Smooth muscle cell (in vitro differentiated cells): ENCODE measurements around the gene OMG. TPM values are rescaled to one million over a fixed set of nuclear protein-coding genes. Genes with fewer than 3 reads are reported as not detected.

Experiments used
- DNase-seq: peaks from one replicate; lab custom pipeline; 2025; ENCODE audit not compliant: unreplicated experiment; lab: John Stamatoyannopoulos, UW
- H2AFZ ChIP-seq: fragments of 200-600 bp; sonication (generic); 2 replicates; pipeline ENCODE4 v1.6.0; 2016; ENCODE audit warnings: antibody characterized with exemption, low read depth, mild to moderate bottlenecking
- H3F3A ChIP-seq: fragments of 200-600 bp; sonication (generic); 2 replicates; pipeline ENCODE4 v1.6.0; 2017; ENCODE audit warnings: antibody characterized with exemption, low read depth
- H3K27ac ChIP-seq: fragments of 200-600 bp; sonication (generic); 2 replicates; pipeline ENCODE4 v1.5.1; 2016; ENCODE audit warnings: low read depth, mild to moderate bottlenecking
- H3K27me3 ChIP-seq: fragments of 200-600 bp; sonication (generic); 2 replicates; pipeline ENCODE4 v1.6.1; 2016; ENCODE audit warnings: low read depth, mild to moderate bottlenecking
- H3K36me3 ChIP-seq: fragments of 200-600 bp; sonication (generic); 2 replicates; pipeline ENCODE4 v1.5.1; 2016; ENCODE audit warnings: low read depth
- H3K4me1 ChIP-seq: fragments of 200-600 bp; sonication (generic); 2 replicates; pipeline ENCODE4 v1.5.1; 2016; ENCODE audit warnings: low read depth
- H3K4me2 ChIP-seq: fragments of 200-600 bp; sonication (generic); 2 replicates; pipeline ENCODE4 v1.6.0; 2016; ENCODE audit warnings: mild to moderate bottlenecking
- H3K4me3 ChIP-seq: fragments of 200-600 bp; sonication (generic); 2 replicates; pipeline ENCODE4 v1.5.1; 2016; ENCODE audit warnings: mild to moderate bottlenecking
- H3K79me2 ChIP-seq: fragments of 200-600 bp; sonication (generic); 2 replicates; pipeline ENCODE4 v1.6.0; 2016; ENCODE audit warnings: low read depth, mild to moderate bottlenecking
- H3K9ac ChIP-seq: fragments of 200-600 bp; sonication (generic); 2 replicates; pipeline ENCODE4 v1.6.0; 2016; ENCODE audit warnings: low read depth
- H3K9me3 ChIP-seq: fragments of 200-600 bp; sonication (generic); replicated peaks from 2 replicates; pipeline ENCODE4 v1.5.1; 2016; ENCODE audit warnings: low read depth
- H4K20me1 ChIP-seq: fragments of 200-600 bp; sonication (generic); 2 replicates; pipeline ENCODE4 v1.6.0; 2016; ENCODE audit warnings: low read depth
- CTCF ChIP-seq: fragments of 200-600 bp; sonication (generic); IDR thresholded peaks from 2 replicates; pipeline ENCODE4 v1.5.1; 2017; ENCODE audit warnings: borderline replicate concordance, mild to moderate bottlenecking, antibody characterized with exemption; ENCODE audit not compliant: insufficient read depth, poor library complexity, severe bottlenecking
- WGBS: methylation state at CpG from one replicate; pipeline ENCODE4 v1.1.7; 2016; ENCODE audit warnings: low lambda C conversion rate; 5-methylcytosine and 5-hydroxymethylcytosine counted together
- polyA plus RNA-seq: library from polyadenylated mRNA; unstranded; fragments of >200 nt; fragmentation: Nextera tagmentation; extraction: Ambion mirVana; gene quantifications from 2 replicates; pipeline ENCODE4 v1.2.1, GENCODE V29; 2016
- total RNA-seq: library from RNA; depleted of rRNA; stranded (reverse); fragments of >200 nt; gene quantifications from 2 replicates; pipeline ENCODE4 v1.2.3, GENCODE V29; 2014

OMG gene
- total and polyA plus RNA-seq, 2 experiments from 2014 or later: 0.57 TPM; not detected in 1

GRCh38 chr17:31294820-31295488, 2.1 kb downstream of the OMG start:
- Histone ChIP-seq H3K4me1 (peaks cover 14% of the 10 kb centered on the region), H3K27ac (no peak overlapping the region), H3K4me3 (no peak overlapping the region), H3K36me3 (no peaks in the 10 kb centered on the region), H3K79me2 (no peaks in the 10 kb centered on the region), H3F3A (no peaks in the 10 kb centered on the region), H3K9ac (no peak overlapping the region), H2AFZ (no peak overlapping the region), H3K9me3 (no peaks in the 10 kb centered on the region), H3K27me3 (no peaks in the 10 kb centered on the region), H4K20me1 (peaks cover 26% of the 10 kb centered on the region), H3K4me2 (no peak overlapping the region)
- no peak for TF ChIP-seq CTCF
- no peak for DNase-seq
- WGBS: 91% methylated on average over 3 of the region's 3 CpGs

GRCh38 chr17:31294231-31294630, 2.8 kb downstream of the OMG start:
- 96% methylated on average over 3 of the region's 3 CpGs for WGBS
- H3K4me2 ChIP-seq: no peak overlapping the region
- no peaks in the 10 kb centered on the region for H3K79me2 ChIP-seq
- H3K4me3 ChIP-seq: no peak overlapping the region
- peaks cover 14% of the 10 kb centered on the region for H3K4me1 ChIP-seq
- no peaks in the 10 kb centered on the region for H3K36me3 ChIP-seq
- H3F3A ChIP-seq: no peaks in the 10 kb centered on the region
- no peak overlapping the region for H2AFZ ChIP-seq
- peaks cover 26% of the 10 kb centered on the region for H4K20me1 ChIP-seq
- no peak for TF ChIP-seq CTCF
- no peak for DNase-seq
- no peaks in the 10 kb centered on the region for H3K9me3 ChIP-seq
- H3K9ac ChIP-seq: no peak overlapping the region
- no peak overlapping the region for H3K27ac ChIP-seq
- no peaks in the 10 kb centered on the region for H3K27me3 ChIP-seq

GRCh38 chr17:31293581-31293980, 3.5 kb downstream of the OMG start:
- no peaks in the 10 kb centered on the region for H3K36me3 ChIP-seq
- no peaks in the 10 kb centered on the region for H3K9me3 ChIP-seq
- H3K4me2 ChIP-seq: no peak overlapping the region
- H3K4me3 ChIP-seq: no peak overlapping the region
- WGBS: 82% methylated on average over 2 of the region's 2 CpGs
- no peak overlapping the region for H2AFZ ChIP-seq
- no peak for DNase-seq
- no peaks in the 10 kb centered on the region for H3F3A ChIP-seq
- H4K20me1 ChIP-seq: peaks cover 26% of the 10 kb centered on the region
- H3K27me3 ChIP-seq: no peaks in the 10 kb centered on the region
- no peaks in the 10 kb centered on the region for H3K79me2 ChIP-seq
- H3K9ac ChIP-seq: no peak overlapping the region
- no peak overlapping the region for H3K27ac ChIP-seq
- peaks cover 14% of the 10 kb centered on the region for H3K4me1 ChIP-seq
- TF ChIP-seq CTCF: no peak

GRCh38 chr17:31291820-31292219, 5.2 kb downstream of the OMG start:
- no peak overlapping the region for H3K27ac ChIP-seq
- H3K4me1 ChIP-seq: peaks cover 9% of the 10 kb centered on the region
- no peaks in the 10 kb centered on the region for H3K36me3 ChIP-seq
- H3K4me2 ChIP-seq: no peak overlapping the region
- DNase-seq: no peak
- no peak overlapping the region for H3K9ac ChIP-seq
- H3K27me3 ChIP-seq: no peaks in the 10 kb centered on the region
- no peak for TF ChIP-seq CTCF
- no peaks in the 10 kb centered on the region for H3F3A ChIP-seq
- no peaks in the 10 kb centered on the region for H3K9me3 ChIP-seq
- no peaks in the 10 kb centered on the region for H3K79me2 ChIP-seq
- H4K20me1 ChIP-seq: peaks cover 21% of the 10 kb centered on the region
- no peak overlapping the region for H3K4me3 ChIP-seq
- no peak overlapping the region for H2AFZ ChIP-seq
